Thyroid gland (tissue), 4 donors: ENCODE data around the gene PEPD.

Experiments
- POLR2A ChIP-seq, 2 donors: fragments of 450-650 bp; IDR thresholded peaks; one replicate each; pipeline ENCODE4 v1.6.1; 2017; ENCODE audit warnings: antibody characterized with exemption in 2 of 2, mild to moderate bottlenecking in 2 of 2, moderate library complexity in 1 of 2
- TF ChIP-seq, protein P1 (sequence below), 6 experiments: fragments of 200-600 bp in 3 of 6; fragments of 450-650 bp in 3 of 6; sonication (generic) in 3 of 6; IDR thresholded peaks; one replicate each; pipeline ENCODE4 v1.5.1; 2016 to 2019; ENCODE audit warnings: antibody characterized with exemption in 6 of 6, mild to moderate bottlenecking in 2 of 6, inconsistent platforms in 1 of 6, moderate library complexity in 1 of 6

DNA sequence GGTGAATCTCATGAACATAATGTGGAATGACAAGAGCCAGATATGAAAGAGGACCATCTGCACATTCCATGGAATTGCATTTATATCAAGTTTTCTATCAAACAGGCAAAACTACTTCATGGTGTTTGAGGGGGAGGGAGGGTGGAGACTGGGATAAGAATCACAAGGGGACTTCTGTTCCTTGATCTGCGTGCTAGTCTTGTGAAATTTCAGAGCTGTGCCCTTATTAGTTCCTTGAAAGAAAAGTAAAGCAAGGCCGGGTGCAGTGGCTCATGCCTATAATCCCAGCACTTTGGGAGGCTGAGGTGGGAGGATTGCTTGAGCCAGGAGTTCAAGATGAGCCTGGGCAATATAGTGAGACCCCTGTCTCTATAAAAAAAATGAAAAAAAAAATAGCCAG lies 178.3 kb downstream of the PEPD start:
- TF ChIP-seq, protein P1, sequence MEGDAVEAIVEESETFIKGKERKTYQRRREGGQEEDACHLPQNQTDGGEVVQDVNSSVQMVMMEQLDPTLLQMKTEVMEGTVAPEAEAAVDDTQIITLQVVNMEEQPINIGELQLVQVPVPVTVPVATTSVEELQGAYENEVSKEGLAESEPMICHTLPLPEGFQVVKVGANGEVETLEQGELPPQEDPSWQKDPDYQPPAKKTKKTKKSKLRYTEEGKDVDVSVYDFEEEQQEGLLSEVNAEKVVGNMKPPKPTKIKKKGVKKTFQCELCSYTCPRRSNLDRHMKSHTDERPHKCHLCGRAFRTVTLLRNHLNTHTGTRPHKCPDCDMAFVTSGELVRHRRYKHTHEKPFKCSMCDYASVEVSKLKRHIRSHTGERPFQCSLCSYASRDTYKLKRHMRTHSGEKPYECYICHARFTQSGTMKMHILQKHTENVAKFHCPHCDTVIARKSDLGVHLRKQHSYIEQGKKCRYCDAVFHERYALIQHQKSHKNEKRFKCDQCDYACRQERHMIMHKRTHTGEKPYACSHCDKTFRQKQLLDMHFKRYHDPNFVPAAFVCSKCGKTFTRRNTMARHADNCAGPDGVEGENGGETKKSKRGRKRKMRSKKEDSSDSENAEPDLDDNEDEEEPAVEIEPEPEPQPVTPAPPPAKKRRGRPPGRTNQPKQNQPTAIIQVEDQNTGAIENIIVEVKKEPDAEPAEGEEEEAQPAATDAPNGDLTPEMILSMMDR (IDR thresholded peaks at IDR 0.05) = no peak
- TF ChIP-seq POLR2A (IDR thresholded peaks at IDR 0.05) = no peak
